SU-DHL-6 (cell line): ENCODE data around the gene PRKAG1.

Source experiments
- EZH2phosphoT487 ChIP-seq: fragments of 200-600 bp; sonication (generic), shearing (Covaris generic); conservative IDR thresholded peaks from 2 replicates; pipeline ENCODE4 v1.6.1; 2018; ENCODE audit warnings: mild to moderate bottlenecking, antibody characterized with exemption, low read length, moderate library complexity, mixed read lengths
- TF ChIP-seq, protein P1 (sequence below): fragments of 200-600 bp; sonication (generic); IDR thresholded peaks from one replicate; pipeline ENCODE4 v1.5.1; 2017; ENCODE audit warnings: antibody characterized with exemption, mild to moderate bottlenecking, low read length, moderate library complexity; ENCODE audit not compliant: insufficient read depth, poor library complexity, severe bottlenecking

DNA sequence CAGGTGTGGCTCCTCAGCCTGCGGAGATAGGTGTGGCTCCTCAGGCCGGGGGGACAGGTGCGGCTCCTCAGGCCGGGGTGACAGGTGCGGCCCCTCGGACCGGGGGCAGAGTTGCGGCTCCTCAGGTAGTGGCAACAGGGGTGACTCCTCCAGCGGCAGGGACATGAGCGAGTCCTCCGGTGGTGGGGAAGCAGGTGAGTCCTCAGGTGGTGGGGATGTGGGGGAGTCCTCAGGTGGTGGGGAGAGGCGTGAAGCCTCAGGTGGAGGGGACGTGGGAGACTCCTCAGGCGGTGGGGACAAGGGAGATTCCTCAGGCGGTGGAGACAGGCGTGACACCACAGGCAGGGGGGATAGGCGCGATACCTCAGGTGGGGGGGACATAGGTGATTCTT lies 32.8 kb upstream of the PRKAG1 start:
- TF ChIP-seq, protein P1, sequence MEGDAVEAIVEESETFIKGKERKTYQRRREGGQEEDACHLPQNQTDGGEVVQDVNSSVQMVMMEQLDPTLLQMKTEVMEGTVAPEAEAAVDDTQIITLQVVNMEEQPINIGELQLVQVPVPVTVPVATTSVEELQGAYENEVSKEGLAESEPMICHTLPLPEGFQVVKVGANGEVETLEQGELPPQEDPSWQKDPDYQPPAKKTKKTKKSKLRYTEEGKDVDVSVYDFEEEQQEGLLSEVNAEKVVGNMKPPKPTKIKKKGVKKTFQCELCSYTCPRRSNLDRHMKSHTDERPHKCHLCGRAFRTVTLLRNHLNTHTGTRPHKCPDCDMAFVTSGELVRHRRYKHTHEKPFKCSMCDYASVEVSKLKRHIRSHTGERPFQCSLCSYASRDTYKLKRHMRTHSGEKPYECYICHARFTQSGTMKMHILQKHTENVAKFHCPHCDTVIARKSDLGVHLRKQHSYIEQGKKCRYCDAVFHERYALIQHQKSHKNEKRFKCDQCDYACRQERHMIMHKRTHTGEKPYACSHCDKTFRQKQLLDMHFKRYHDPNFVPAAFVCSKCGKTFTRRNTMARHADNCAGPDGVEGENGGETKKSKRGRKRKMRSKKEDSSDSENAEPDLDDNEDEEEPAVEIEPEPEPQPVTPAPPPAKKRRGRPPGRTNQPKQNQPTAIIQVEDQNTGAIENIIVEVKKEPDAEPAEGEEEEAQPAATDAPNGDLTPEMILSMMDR: no peak
- no peak for TF ChIP-seq EZH2phosphoT487
